Adrenal gland (tissue), 5 donors: Measurements from ENCODE around the gene OXSR1.

ENCODE experiments used
- CTCF ChIP-seq, 6 experiments: fragments of 450-650 bp in 4 of 6; fragments of 200-600 bp in 2 of 6; sonication (generic) in 1 of 6; IDR thresholded peaks; 1 replicate in 5 of 6; 2 replicates in 1 of 6; pipeline versions ENCODE4 v1.5.1 to v1.8.0; 2016 to 2021; ENCODE audit warnings: antibody characterized with exemption in 6 of 6, mild to moderate bottlenecking in 2 of 6, moderate library complexity in 1 of 6
- POLR2A ChIP-seq, 2 donors: fragments of 450-650 bp; IDR thresholded peaks; one replicate each; pipeline ENCODE4 v1.6.1; 2017; ENCODE audit warnings: antibody characterized with exemption in 2 of 2, mild to moderate bottlenecking in 2 of 2, moderate library complexity in 1 of 2
- donor health status: DM: no; HTN: no; CAD: no.

DNA sequence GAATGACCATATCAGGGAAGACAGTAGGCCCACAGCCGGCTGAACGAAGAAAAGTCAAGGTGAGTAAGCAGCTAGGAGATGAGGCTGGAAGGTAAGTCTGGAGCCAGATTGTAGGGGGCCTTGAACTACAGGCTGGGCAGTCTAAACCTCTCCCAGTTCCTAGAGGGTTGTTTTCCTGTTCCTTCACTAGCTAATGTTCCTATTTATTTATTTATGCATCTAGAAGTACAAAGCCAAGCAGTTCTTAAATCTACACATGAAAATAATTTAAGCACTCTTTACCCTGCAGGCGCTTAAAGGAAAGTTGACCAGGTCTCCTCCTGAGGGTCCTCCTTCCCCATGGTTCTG lies 32.2 kb upstream of the OXSR1 start:
- TF ChIP-seq CTCF (IDR thresholded peaks at IDR 0.05) (no peak), POLR2A (IDR thresholded peaks at IDR 0.05) (no peak)
